A673 (cell line): ENCODE results near the gene CCHCR1. TPM values are rescaled to one million over a fixed set of nuclear protein-coding genes. Genes with fewer than 3 reads are reported as not detected.

Experiments used
- BruUV-seq: library from RNA; stranded (reverse); fragments of 400-500 nt; replicated peaks from 2 replicates; lab custom pipeline; 2021; lab: Mats Ljungman, UMichigan
- CTCF ChIA-PET: fragments of 300-600 bp; sonication (Branson Sonifier 250); formaldehyde crosslinking; loops from one replicate; lab custom pipeline; 2022; ENCODE audit warnings: antibody characterized with exemption; lab: Charles Lee
- POLR2A ChIA-PET: fragments of 300-600 bp; sonication (Branson Sonifier 250); formaldehyde crosslinking; loops from one replicate; lab custom pipeline; 2022; ENCODE audit warnings: antibody characterized with exemption; ENCODE audit not compliant: low non-redundant PET; lab: Charles Lee
- DNase-seq: peaks from one replicate; pipeline ENCODE4 v3.0.0-alpha.2; 2015; ENCODE audit warnings: low spot score
- H3K27ac ChIP-seq: fragments of 200-600 bp; sonication (generic); 2 replicates; pipeline ENCODE4 v1.5.1; 2016; ENCODE audit warnings: mixed run types, low read depth, mild to moderate bottlenecking, mixed read lengths, antibody characterized with exemption, low read length; ENCODE audit not compliant: poor library complexity, severe bottlenecking
- H3K27me3 ChIP-seq: fragments of 200-600 bp; sonication (generic); replicated peaks from 2 replicates; pipeline ENCODE4 v1.6.1; 2017; ENCODE audit warnings: mixed run types, low read depth, mild to moderate bottlenecking, mixed read lengths, antibody characterized with exemption, low read length; ENCODE audit not compliant: insufficient read depth, poor library complexity
- H3K36me3 ChIP-seq: fragments of 200-600 bp; sonication (generic); 2 replicates; pipeline ENCODE4 v1.6.1; 2016; ENCODE audit warnings: mixed run types, mild to moderate bottlenecking, mixed read lengths, antibody characterized with exemption, low read length; ENCODE audit not compliant: insufficient read depth, poor library complexity, severe bottlenecking
- H3K4me1 ChIP-seq: fragments of 200-600 bp; sonication (generic); 2 replicates; pipeline ENCODE4 v1.6.1; 2017; ENCODE audit warnings: mixed run types, mild to moderate bottlenecking, mixed read lengths, antibody characterized with exemption, low read length; ENCODE audit not compliant: insufficient read depth, poor library complexity, severe bottlenecking
- H3K4me3 ChIP-seq: fragments of 200-600 bp; sonication (generic); 2 replicates; pipeline ENCODE4 v1.5.1; 2016; ENCODE audit warnings: low read depth, mixed run types, mild to moderate bottlenecking, mixed read lengths, low read length; ENCODE audit not compliant: poor library complexity, severe bottlenecking
- H3K9me3 ChIP-seq: fragments of 200-600 bp; sonication (generic); 2 replicates; pipeline ENCODE4 v1.6.1; 2016; ENCODE audit warnings: mixed run types, low read depth, mild to moderate bottlenecking, mixed read lengths, antibody characterized with exemption, low read length; ENCODE audit not compliant: poor library complexity, severe bottlenecking
- EZH2 ChIP-seq: fragments of 200-600 bp; sonication (generic); IDR thresholded peaks from 2 replicates; pipeline ENCODE4 v1.6.1; 2017; ENCODE audit warnings: borderline replicate concordance, low read depth, mild to moderate bottlenecking, mixed read lengths, antibody characterized with exemption, low read length; ENCODE audit not compliant: poor library complexity, severe bottlenecking
- intact Hi-C: fragments of 100-400 bp; cut with micrococcal nuclease; formaldehyde crosslinking; loops from one replicate; pipeline ENCODE4 v1.10.0; 2022; ENCODE audit not compliant: unreplicated experiment
- total RNA-seq: library from RNA; stranded (reverse); gene quantifications from 2 replicates; pipeline ENCODE4 v1.2.3, GENCODE V29; 2021
- TF ChIP-seq, protein P1 (sequence below): fragments of 300-800, 200-600 bp; sonication (generic); conservative IDR thresholded peaks from 2 replicates; pipeline ENCODE4 v1.5.1; 2017; ENCODE audit warnings: low read depth, mild to moderate bottlenecking, antibody characterized with exemption, low read length, moderate library complexity, mixed read lengths

Gene CCHCR1
- total RNA-seq, 1 experiment from 2014 or later = 51.7 TPM

DNA sequence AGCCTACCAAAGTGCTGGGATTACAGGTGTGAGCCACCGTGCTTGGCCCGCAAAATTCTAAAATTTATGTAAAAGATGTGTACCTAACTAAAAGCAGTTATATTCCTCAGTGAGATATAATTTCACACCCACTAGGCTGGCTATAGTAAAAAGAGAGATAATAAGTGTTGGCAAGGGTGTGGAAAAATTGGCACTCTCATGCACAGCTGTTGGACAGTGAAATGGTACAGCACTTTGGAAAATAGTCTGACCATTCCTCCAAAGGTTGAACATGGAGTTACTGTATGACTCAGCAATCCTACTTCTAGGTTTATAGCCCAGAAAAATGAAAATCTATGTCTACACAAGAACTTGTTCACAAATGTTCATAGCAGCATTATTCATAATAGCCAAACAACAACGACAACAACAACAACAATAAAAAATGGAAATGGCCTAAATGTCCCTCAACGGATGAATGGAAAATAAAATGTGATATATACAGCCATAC, 59.1 kb downstream of the CCHCR1 start:
- POLR2A ChIA-PET = no interaction called here
- no TSS peak for BruUV-seq
- intact Hi-C loops = no loop called here

DNA sequence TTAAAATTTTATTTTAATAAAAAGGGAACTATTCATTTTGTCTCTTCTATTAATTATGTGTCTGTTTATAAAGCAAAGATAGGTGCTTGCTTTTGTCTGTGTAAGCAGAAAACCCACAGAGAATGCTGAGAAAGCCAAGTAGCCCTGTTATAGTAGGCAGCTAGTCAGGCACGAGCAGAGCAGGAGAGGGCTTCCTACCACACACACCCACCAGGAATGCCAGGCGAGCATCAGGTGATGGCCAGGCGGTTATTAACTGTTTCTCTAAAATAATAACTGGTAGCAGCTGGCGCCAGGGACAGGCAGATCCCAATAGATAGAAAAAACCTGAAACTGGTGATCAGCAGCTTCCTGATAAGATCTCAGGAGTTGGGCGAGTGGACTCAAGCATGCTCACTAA, 60.9 kb downstream of the CCHCR1 start:
- TF ChIP-seq, protein P1, sequence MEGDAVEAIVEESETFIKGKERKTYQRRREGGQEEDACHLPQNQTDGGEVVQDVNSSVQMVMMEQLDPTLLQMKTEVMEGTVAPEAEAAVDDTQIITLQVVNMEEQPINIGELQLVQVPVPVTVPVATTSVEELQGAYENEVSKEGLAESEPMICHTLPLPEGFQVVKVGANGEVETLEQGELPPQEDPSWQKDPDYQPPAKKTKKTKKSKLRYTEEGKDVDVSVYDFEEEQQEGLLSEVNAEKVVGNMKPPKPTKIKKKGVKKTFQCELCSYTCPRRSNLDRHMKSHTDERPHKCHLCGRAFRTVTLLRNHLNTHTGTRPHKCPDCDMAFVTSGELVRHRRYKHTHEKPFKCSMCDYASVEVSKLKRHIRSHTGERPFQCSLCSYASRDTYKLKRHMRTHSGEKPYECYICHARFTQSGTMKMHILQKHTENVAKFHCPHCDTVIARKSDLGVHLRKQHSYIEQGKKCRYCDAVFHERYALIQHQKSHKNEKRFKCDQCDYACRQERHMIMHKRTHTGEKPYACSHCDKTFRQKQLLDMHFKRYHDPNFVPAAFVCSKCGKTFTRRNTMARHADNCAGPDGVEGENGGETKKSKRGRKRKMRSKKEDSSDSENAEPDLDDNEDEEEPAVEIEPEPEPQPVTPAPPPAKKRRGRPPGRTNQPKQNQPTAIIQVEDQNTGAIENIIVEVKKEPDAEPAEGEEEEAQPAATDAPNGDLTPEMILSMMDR = no peak
- TF ChIP-seq EZH2 = no peak
- BruUV-seq = no TSS peak
- Histone ChIP-seq H3K36me3 (no peaks in the 10 kb centered on the region), H3K4me1 (peaks cover 10% of the 10 kb centered on the region), H3K27ac (no peak overlapping the region), H3K9me3 (no peaks in the 10 kb centered on the region), H3K27me3 (no peaks in the 10 kb centered on the region), H3K4me3 (no peak overlapping the region)
- CTCF ChIA-PET = no interaction called here
- POLR2A ChIA-PET = no interaction called here
- intact Hi-C loops = no loop called here
- no peak for DNase-seq

More for the DNA sequence above, 59.1 kb downstream of the CCHCR1 start:
- Histone ChIP-seq H3K36me3 (no peaks in the 10 kb centered on the region), H3K4me1 (peaks cover 10% of the 10 kb centered on the region), H3K9me3 (no peaks in the 10 kb centered on the region), H3K4me3 (no peak overlapping the region), H3K27ac (no peak overlapping the region), H3K27me3 (no peaks in the 10 kb centered on the region)
- DNase-seq = no peak
- TF ChIP-seq, protein P1 = no peak
- TF ChIP-seq EZH2 = no peak
- CTCF ChIA-PET = no interaction called here

DNA sequence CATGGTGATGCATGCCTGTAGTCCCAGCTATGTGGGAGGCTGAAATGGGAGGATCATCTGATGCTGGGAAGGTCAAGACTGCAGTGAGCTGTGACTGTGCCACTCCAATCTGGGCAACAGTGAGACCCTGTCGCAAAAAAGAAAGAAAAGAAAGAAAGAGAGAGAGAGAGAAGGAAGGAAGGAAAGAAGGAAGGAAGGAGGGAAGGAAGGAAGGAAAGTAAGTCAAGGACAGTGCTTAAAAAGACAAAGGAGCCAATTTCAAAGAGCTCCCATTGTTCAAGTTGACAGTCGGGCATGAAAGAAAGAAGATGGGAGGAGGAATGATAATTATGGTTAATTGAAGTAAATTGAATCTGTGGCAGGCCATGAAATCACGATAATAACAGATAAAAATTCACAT, 61.4 kb downstream of the CCHCR1 start:
- H3K4me3 ChIP-seq = no peak overlapping the region
- no peak for TF ChIP-seq EZH2
- TF ChIP-seq, protein P1 = no peak
- no peak overlapping the region for H3K27ac ChIP-seq
- no peak for DNase-seq
- intact Hi-C loops = no loop called here
- no peaks in the 10 kb centered on the region for H3K9me3 ChIP-seq
- CTCF ChIA-PET = no interaction called here
- POLR2A ChIA-PET = no interaction called here
- BruUV-seq = no TSS peak
- H3K27me3 ChIP-seq = no peaks in the 10 kb centered on the region
- peaks cover 10% of the 10 kb centered on the region for H3K4me1 ChIP-seq
- no peaks in the 10 kb centered on the region for H3K36me3 ChIP-seq
